Raji (cell line): ENCODE data around the gene RNF146.

Experiments
- POLR2A ChIP-seq: IDR thresholded peaks from 2 replicates; pipeline ENCODE4 v1.6.1; 2011; ENCODE audit warnings: low read depth, low read length, control low read depth; ENCODE audit not compliant: insufficient read depth

RNF146 gene

GRCh38 chr6:127303917-127304316, 37.3 kb downstream of the RNF146 start:
- no peak for TF ChIP-seq POLR2A

GRCh38 chr6:127305741-127306140, 39.1 kb downstream of the RNF146 start:
- TF ChIP-seq POLR2A: no peak

GRCh38 chr6:127317388-127318128, 50.9 kb downstream of the RNF146 start:
- TF ChIP-seq POLR2A: no peak

GRCh38 chr6:127319686-127320085, 53.0 kb downstream of the RNF146 start:
- no peak for TF ChIP-seq POLR2A

GRCh38 chr6:127328043-127328609, 61.5 kb downstream of the RNF146 start:
- no peak for TF ChIP-seq POLR2A

- no peak for TF ChIP-seq POLR2A
Measured at GRCh38 chr6:127332383-127332961, 65.8 kb downstream of the RNF146 start.
